Stimulated activated effector memory CD8-positive, alpha-beta T cell treated with anti-CD3 and anti-CD28 coated beads, Interleukin-12 subunit alpha, Interleukin-12 subunit beta, amount 100 ng/mL, for 72 hours (primary cell): ENCODE data around the gene GATAD2A.

Source experiments
- ATAC-seq: fragments of 150-1000 bp; cut with Tn5 transposase; 2 replicates; pipeline ENCODE4 v1.10.0; 2021
- DNase-seq, 2 donors: peaks; one replicate each; pipeline ENCODE4 v3.0.0; 2021 to 2022; ENCODE audit warnings: low spot score in 2 of 2
- H3K27ac Mint-ChIP-seq: one replicate; pipeline ENCODE4 v1.8.0; 2022; ENCODE audit warnings: mild to moderate bottlenecking, mixed read lengths
- H3K36me3 Mint-ChIP-seq: one replicate; pipeline ENCODE4 v1.8.0; 2022; ENCODE audit warnings: mild to moderate bottlenecking, mixed read lengths
- H3K4me1 Mint-ChIP-seq: one replicate; pipeline ENCODE4 v1.8.0; 2022; ENCODE audit warnings: mixed read lengths
- H3K4me3 Mint-ChIP-seq: one replicate; pipeline ENCODE4 v1.8.0; 2022; ENCODE audit warnings: mild to moderate bottlenecking, mixed read lengths
- H3K9me3 Mint-ChIP-seq: one replicate; pipeline ENCODE4 v1.8.0; 2022; ENCODE audit warnings: mixed read lengths

GATAD2A gene

GRCh38 chr19:19490214-19490968 is 84.9 kb downstream of the GATAD2A start:
- H3K27ac Mint-ChIP-seq: peak overlapping the region; percentile 97
- peaks cover 62% of the 10 kb centered on the region for H3K36me3 Mint-ChIP-seq
- peak overlapping the region; percentile 58 for H3K4me3 Mint-ChIP-seq
- ATAC-seq (peak; percentile 31), DNase-seq (peak; percentile 65 to 88)
- peaks cover 52% of the 10 kb centered on the region for H3K4me1 Mint-ChIP-seq
- no peaks in the 10 kb centered on the region for H3K9me3 Mint-ChIP-seq

- no peak overlapping the region for H3K27ac Mint-ChIP-seq
- H3K4me3 Mint-ChIP-seq: no peak overlapping the region
- no peak for DNase-seq
- peaks cover 70% of the 10 kb centered on the region for H3K36me3 Mint-ChIP-seq
- peaks cover 48% of the 10 kb centered on the region for H3K4me1 Mint-ChIP-seq
- H3K9me3 Mint-ChIP-seq: no peaks in the 10 kb centered on the region
- no peak for ATAC-seq
These were observed 86.0 kb downstream of the GATAD2A start for GRCh38 chr19:19491321-19492025.

GRCh38 chr19:19492026-19492610 is 86.6 kb downstream of the GATAD2A start:
- peaks cover 41% of the 10 kb centered on the region for H3K4me1 Mint-ChIP-seq
- no peak overlapping the region for H3K27ac Mint-ChIP-seq
- ATAC-seq: no peak
- peaks cover 73% of the 10 kb centered on the region for H3K36me3 Mint-ChIP-seq
- no peaks in the 10 kb centered on the region for H3K9me3 Mint-ChIP-seq
- no peak for DNase-seq
- no peak overlapping the region for H3K4me3 Mint-ChIP-seq

GRCh38 chr19:19493841-19494546 is 88.5 kb downstream of the GATAD2A start:
- H3K4me1 Mint-ChIP-seq: peaks cover 23% of the 10 kb centered on the region
- DNase-seq (no peak), ATAC-seq (no peak)
- no peaks in the 10 kb centered on the region for H3K9me3 Mint-ChIP-seq
- H3K36me3 Mint-ChIP-seq: peaks cover 83% of the 10 kb centered on the region
- peak overlapping the region; percentile 26 for H3K27ac Mint-ChIP-seq
- H3K4me3 Mint-ChIP-seq: no peak overlapping the region

GRCh38 chr19:19495614-19496603 is 90.4 kb downstream of the GATAD2A start:
- no peaks in the 10 kb centered on the region for H3K9me3 Mint-ChIP-seq
- DNase-seq: no peak
- H3K4me1 Mint-ChIP-seq: peaks cover 5% of the 10 kb centered on the region
- no peak overlapping the region for H3K4me3 Mint-ChIP-seq
- peaks cover 95% of the 10 kb centered on the region for H3K36me3 Mint-ChIP-seq
- H3K27ac Mint-ChIP-seq: peak overlapping the region; percentile 76
- no peak for ATAC-seq

GRCh38 chr19:19498255-19498991 is 92.9 kb downstream of the GATAD2A start:
- no peak for ATAC-seq

GRCh38 chr19:19499272-19499995 is 94.0 kb downstream of the GATAD2A start:
- Mint-ChIP-seq H3K4me1 (peaks cover 5% of the 10 kb centered on the region), H3K27ac (peak overlapping the region; percentile 52), H3K36me3 (peaks cover 97% of the 10 kb centered on the region)

More at GRCh38 chr19:19498255-19498991, 92.9 kb downstream of the GATAD2A start:
- Mint-ChIP-seq H3K27ac (peak overlapping the region; percentile 52), H3K4me3 (no peak overlapping the region), H3K36me3 (peaks cover 97% of the 10 kb centered on the region), H3K4me1 (peaks cover 5% of the 10 kb centered on the region), H3K9me3 (no peaks in the 10 kb centered on the region)
- DNase-seq: no peak

GRCh38 chr19:19500975-19501644 is 95.6 kb downstream of the GATAD2A start:
- no peak overlapping the region for H3K4me3 Mint-ChIP-seq
- no peaks in the 10 kb centered on the region for H3K9me3 Mint-ChIP-seq
- DNase-seq (no peak), ATAC-seq (no peak)
- peaks cover 94% of the 10 kb centered on the region for H3K36me3 Mint-ChIP-seq
- no peaks in the 10 kb centered on the region for H3K4me1 Mint-ChIP-seq
- H3K27ac Mint-ChIP-seq: peak overlapping the region; percentile 77

More at GRCh38 chr19:19499272-19499995, 94.0 kb downstream of the GATAD2A start:
- H3K4me3 Mint-ChIP-seq: no peak overlapping the region
- no peaks in the 10 kb centered on the region for H3K9me3 Mint-ChIP-seq
- no peak for DNase-seq
- no peak for ATAC-seq

GRCh38 chr19:19501798-19502197 is 96.3 kb downstream of the GATAD2A start:
- Mint-ChIP-seq H3K36me3 (peaks cover 94% of the 10 kb centered on the region), H3K27ac (peak overlapping the region; percentile 77), H3K9me3 (no peaks in the 10 kb centered on the region), H3K4me1 (no peaks in the 10 kb centered on the region), H3K4me3 (no peak overlapping the region)
- ATAC-seq: no peak
- DNase-seq: no peak

GRCh38 chr19:19502281-19502680 is 96.8 kb downstream of the GATAD2A start:
- DNase-seq (no peak), ATAC-seq (no peak)
- H3K9me3 Mint-ChIP-seq: no peaks in the 10 kb centered on the region
- no peak overlapping the region for H3K27ac Mint-ChIP-seq
- H3K36me3 Mint-ChIP-seq: peaks cover 94% of the 10 kb centered on the region
- H3K4me3 Mint-ChIP-seq: no peak overlapping the region
- H3K4me1 Mint-ChIP-seq: no peaks in the 10 kb centered on the region

- no peak overlapping the region for H3K27ac Mint-ChIP-seq
- no peak overlapping the region for H3K4me3 Mint-ChIP-seq
- H3K36me3 Mint-ChIP-seq: peaks cover 97% of the 10 kb centered on the region
- ATAC-seq (no peak), DNase-seq (no peak)
- H3K4me1 Mint-ChIP-seq: no peaks in the 10 kb centered on the region
- H3K9me3 Mint-ChIP-seq: no peaks in the 10 kb centered on the region
These were observed 97.5 kb downstream of the GATAD2A start for GRCh38 chr19:19502808-19503602.
